ENCODE results near the gene YBX3. TPM values are rescaled to one million over a fixed set of nuclear protein-coding genes. Genes with fewer than 3 reads are reported as not detected.

The YBX3 gene
- total RNA-seq, 2 experiments from 2014 or later, result 38.4 to 46.4 TPM

DNA sequence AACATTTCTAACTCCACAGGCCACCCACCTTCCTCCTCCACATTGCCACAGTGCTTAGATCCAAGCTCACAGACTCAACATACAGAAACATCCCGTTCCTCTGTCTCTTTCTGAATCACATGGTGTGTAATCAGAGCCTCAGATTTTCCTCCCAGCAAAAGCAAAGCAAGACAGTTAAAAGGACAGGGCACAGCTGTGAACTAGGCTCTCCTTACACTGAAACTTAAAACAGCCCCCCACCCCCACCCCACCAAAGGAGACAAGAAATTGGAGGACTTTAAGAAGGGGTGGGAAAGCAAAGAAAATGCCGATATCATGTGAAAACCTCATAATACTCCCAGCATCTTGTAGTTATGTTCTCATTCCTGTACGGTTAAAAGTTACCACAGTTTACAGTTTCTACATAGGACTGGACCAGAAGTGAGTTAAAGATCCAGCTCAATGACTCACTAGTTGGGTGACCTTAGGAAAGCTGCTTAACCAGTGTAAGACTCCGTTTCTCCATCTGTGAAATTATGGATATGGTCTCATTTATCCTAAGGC lies 4.8 kb downstream of the YBX3 start:
- peaks cover 28% of the 10 kb centered on the region for H3K4me1 Mint-ChIP-seq
- H3K27me3 Mint-ChIP-seq, result peaks cover 23% of the 10 kb centered on the region
- no peak overlapping the region for H3K27ac Mint-ChIP-seq
- peaks cover 7% of the 10 kb centered on the region for H3K36me3 Mint-ChIP-seq (ENCODE audit: low read depth)
- CTCF ChIA-PET, result interaction anchor here (1.1 to 1.9 kb wide), 3 partner anchors 9 to 32 kb away, joined by 3 to 5 read pairs (median 4); no protein-coding TSS in a partner anchor
- no peak overlapping the region for H3K4me3 Mint-ChIP-seq
- H3K9me3 Mint-ChIP-seq, result no peaks in the 10 kb centered on the region
- POLR2A ChIA-PET, result interaction anchor here (0.8 to 1.8 kb wide), 2 partner anchors 453 to 505 kb away, joined by 3 to 6 read pairs; partner anchors contain the start of gene SMIM10L1
- no peak for DNase-seq

- H3K27me3 Mint-ChIP-seq, result peaks cover 21% of the 10 kb centered on the region
- no peaks in the 10 kb centered on the region for H3K9me3 Mint-ChIP-seq
- no peak overlapping the region for H3K4me3 Mint-ChIP-seq
- DNase-seq, result no peak
- peaks cover 11% of the 10 kb centered on the region for H3K36me3 Mint-ChIP-seq (ENCODE audit: low read depth)
- CTCF ChIA-PET, result no interaction called here
- no peak overlapping the region for H3K27ac Mint-ChIP-seq
- H3K4me1 Mint-ChIP-seq, result peaks cover 27% of the 10 kb centered on the region
- POLR2A ChIA-PET, result interaction anchor here (1.1 kb wide), 1 partner anchor 45 kb away, joined by 3 read pairs; no protein-coding TSS in a partner anchor
Measured at GRCh38 chr12:10717410-10717809, 5.7 kb downstream of the YBX3 start.

DNA sequence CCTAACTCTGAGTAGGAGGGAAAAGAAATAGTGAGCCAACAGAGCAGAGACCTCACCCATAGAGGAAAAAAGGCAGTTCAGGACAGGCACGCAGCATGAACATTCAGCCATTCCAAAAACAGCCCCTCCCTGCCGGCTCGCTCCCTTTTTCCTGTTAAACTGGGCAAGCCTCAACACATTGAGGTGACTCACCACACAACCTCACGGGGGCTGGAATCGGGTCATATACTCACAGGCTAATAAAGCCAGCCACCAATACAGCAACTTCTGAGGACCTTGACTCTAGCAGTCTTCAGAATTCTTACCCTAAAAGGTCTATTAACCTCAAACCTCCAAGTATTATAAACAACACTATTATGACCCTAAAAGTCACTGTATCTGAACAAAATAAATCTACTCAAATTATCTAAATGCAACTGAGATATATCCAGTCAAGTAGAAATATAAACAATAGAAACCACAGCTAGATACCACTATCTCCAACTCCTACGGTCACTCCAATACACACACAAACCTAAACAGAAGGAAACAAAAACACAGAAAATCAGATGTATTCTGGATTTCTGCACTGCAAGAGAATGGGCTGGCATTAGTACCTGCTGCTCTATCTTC lies 6.3 kb downstream of the YBX3 start:
- Mint-ChIP-seq H3K27ac (no peak overlapping the region), H3K4me3 (no peak overlapping the region), H3K27me3 (peaks cover 16% of the 10 kb centered on the region), H3K36me3 (ENCODE audit: low read depth) (peaks cover 16% of the 10 kb centered on the region), H3K9me3 (no peaks in the 10 kb centered on the region), H3K4me1 (peaks cover 21% of the 10 kb centered on the region)
- CTCF ChIA-PET, result no interaction called here
- POLR2A ChIA-PET, result interaction anchor here (1.1 kb wide), 1 partner anchor 45 kb away, joined by 3 read pairs; no protein-coding TSS in a partner anchor
- no peak for DNase-seq

- H3K9me3 Mint-ChIP-seq, result no peaks in the 10 kb centered on the region
- no peak overlapping the region for H3K4me3 Mint-ChIP-seq
- ChIA-PET CTCF (no interaction called here), POLR2A (no interaction called here)
- H3K27ac Mint-ChIP-seq, result no peak overlapping the region
- H3K4me1 Mint-ChIP-seq, result peaks cover 17% of the 10 kb centered on the region
- peaks cover 17% of the 10 kb centered on the region for H3K36me3 Mint-ChIP-seq (ENCODE audit: low read depth)
- no peak for DNase-seq
- H3K27me3 Mint-ChIP-seq, result peaks cover 14% of the 10 kb centered on the region
Measured at GRCh38 chr12:10716277-10716676, 6.8 kb downstream of the YBX3 start.

- Mint-ChIP-seq H3K9me3 (no peaks in the 10 kb centered on the region), H3K36me3 (ENCODE audit: low read depth) (peaks cover 17% of the 10 kb centered on the region), H3K27me3 (peaks cover 12% of the 10 kb centered on the region), H3K4me1 (peaks cover 10% of the 10 kb centered on the region), H3K4me3 (no peak overlapping the region), H3K27ac (no peak overlapping the region)
- ChIA-PET CTCF (no interaction called here), POLR2A (no interaction called here)
- DNase-seq, result no peak
Measured at GRCh38 chr12:10715491-10715890, 7.6 kb downstream of the YBX3 start.

GRCh38 chr12:10709808-10710207 lies 13.3 kb downstream of the YBX3 start:
- Mint-ChIP-seq H3K36me3 (ENCODE audit: low read depth) (peaks cover 28% of the 10 kb centered on the region), H3K4me3 (no peak overlapping the region), H3K9me3 (no peaks in the 10 kb centered on the region), H3K27ac (no peak overlapping the region), H3K27me3 (peaks cover 4% of the 10 kb centered on the region), H3K4me1 (no peaks in the 10 kb centered on the region)
- DNase-seq, result no peak
- ChIA-PET CTCF (no interaction called here), POLR2A (no interaction called here)

DNA sequence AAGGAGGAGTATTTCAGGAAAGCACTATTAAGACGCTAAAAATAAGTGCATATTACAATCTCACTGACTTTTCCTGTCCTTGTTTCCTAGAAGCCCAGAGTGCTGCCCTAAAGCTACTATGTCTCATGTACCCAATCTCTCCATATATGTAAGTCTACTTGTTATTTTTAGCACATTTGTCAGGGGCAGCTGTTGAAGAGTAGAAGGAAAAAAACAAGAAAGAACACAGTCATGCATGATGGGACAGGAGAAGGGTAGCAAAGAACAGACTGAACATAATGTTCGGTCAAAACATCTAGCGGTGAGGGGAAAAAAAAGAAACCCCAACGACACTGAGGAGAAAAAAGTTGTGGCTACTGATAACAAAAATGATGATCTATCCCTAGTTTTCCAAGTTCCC lies 14.3 kb downstream of the YBX3 start:
- Mint-ChIP-seq H3K27me3 (peaks cover 4% of the 10 kb centered on the region), H3K36me3 (ENCODE audit: low read depth) (peaks cover 33% of the 10 kb centered on the region), H3K27ac (no peak overlapping the region), H3K9me3 (no peaks in the 10 kb centered on the region), H3K4me3 (no peak overlapping the region), H3K4me1 (no peaks in the 10 kb centered on the region)
- ChIA-PET POLR2A (no interaction called here), CTCF (interaction anchor here (0.6 kb wide), 1 partner anchor 79 kb away, joined by 5 read pairs; no protein-coding TSS in a partner anchor)
- no peak for DNase-seq

DNA sequence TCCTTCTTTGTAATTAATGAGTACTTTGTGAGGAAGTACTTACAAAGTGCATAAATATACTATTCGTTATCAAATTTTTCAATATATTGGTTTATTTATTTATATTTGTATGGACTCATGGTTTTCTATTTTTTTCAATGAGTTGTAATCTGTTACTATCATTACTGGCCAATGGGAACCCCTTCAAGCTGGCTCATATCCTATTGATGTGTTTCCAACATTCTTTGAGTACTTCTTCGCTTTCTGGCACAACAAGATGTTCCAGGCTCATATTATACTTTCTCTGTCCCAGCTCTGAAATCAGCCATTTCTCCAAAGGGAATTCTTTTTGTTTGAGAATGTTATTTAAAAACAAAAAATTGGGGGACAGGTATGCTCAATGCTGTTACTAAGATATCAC lies 17.5 kb downstream of the YBX3 start:
- peaks cover 13% of the 10 kb centered on the region for H3K4me1 Mint-ChIP-seq
- POLR2A ChIA-PET, result no interaction called here
- no peak for DNase-seq
- H3K27me3 Mint-ChIP-seq, result no peaks in the 10 kb centered on the region
- peaks cover 28% of the 10 kb centered on the region for H3K36me3 Mint-ChIP-seq (ENCODE audit: low read depth)
- CTCF ChIA-PET, result no interaction called here
- H3K9me3 Mint-ChIP-seq, result no peaks in the 10 kb centered on the region
- H3K27ac Mint-ChIP-seq, result no peak overlapping the region
- H3K4me3 Mint-ChIP-seq, result no peak overlapping the region

GRCh38 chr12:10701843-10702242 lies 21.3 kb downstream of the YBX3 start:
- ChIA-PET CTCF (interaction anchor here (1.4 kb wide), 1 partner anchor 48 kb away, joined by 5 read pairs; no protein-coding TSS in a partner anchor), POLR2A (no interaction called here)
- Mint-ChIP-seq H3K4me3 (no peak overlapping the region), H3K9me3 (no peaks in the 10 kb centered on the region), H3K27ac (no peak overlapping the region), H3K27me3 (no peaks in the 10 kb centered on the region), H3K36me3 (ENCODE audit: low read depth) (peaks cover 25% of the 10 kb centered on the region), H3K4me1 (peaks cover 16% of the 10 kb centered on the region)
- DNase-seq, result no peak

DNA sequence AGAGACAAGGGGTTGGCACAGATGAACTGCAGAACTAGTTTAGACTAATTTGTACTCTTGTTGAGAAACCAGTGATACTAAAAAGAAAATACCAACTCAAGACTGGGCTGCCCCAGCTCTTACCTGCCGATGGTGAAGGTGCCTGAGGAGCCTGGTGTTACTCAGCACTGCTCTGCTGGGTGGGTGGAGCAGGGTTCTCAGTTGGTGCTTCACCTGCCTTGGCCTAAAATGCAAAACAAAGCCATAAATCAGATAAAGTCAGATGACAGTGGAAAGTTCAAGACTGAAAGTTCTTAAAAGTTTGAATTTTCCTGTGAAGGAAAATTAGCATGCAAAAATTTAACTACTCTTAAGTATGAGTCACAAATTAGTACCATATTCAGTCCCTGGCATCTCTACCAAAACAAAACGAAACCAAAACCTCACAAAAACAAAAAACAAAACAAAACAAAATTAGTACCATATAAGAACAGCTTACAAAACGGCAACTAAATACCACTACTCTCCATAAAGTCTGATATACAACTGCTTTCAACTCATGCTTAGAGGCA lies 21.9 kb downstream of the YBX3 start:
- Mint-ChIP-seq H3K27ac (peak overlapping the region; percentile 79), H3K9me3 (no peaks in the 10 kb centered on the region), H3K36me3 (ENCODE audit: low read depth) (peaks cover 25% of the 10 kb centered on the region), H3K4me1 (peaks cover 16% of the 10 kb centered on the region), H3K27me3 (no peaks in the 10 kb centered on the region), H3K4me3 (peak overlapping the region; percentile 47)
- CTCF ChIA-PET, result interaction anchor here (0.6 to 1.4 kb wide), 2 partner anchors 27 to 48 kb away, joined by 4 to 5 read pairs; no protein-coding TSS in a partner anchor
- POLR2A ChIA-PET, result interaction anchor here (1.2 kb wide), 1 partner anchor 19 kb away, joined by 3 read pairs; no protein-coding TSS in a partner anchor
- DNase-seq, result peak; percentile 21

DNA sequence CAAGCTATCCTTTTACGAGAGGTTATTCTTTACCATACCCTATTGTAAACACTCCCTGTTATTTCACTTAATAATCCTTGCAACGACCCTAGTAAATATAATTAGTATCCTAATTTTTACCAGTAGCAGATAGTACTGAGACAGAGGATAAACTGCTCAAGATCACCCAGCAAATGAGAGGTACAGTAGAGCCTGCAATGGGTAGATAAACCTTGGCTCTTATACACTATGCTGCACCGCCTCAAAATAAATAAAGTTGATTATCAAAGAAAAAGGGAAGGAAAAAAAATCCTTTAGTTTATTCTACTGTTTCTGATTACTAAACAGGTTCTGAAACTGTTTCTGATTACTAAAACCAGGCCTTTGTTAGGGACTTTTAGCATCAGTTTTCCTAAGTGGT lies 22.5 kb downstream of the YBX3 start:
- Mint-ChIP-seq H3K4me3 (no peak overlapping the region), H3K27me3 (no peaks in the 10 kb centered on the region), H3K4me1 (peaks cover 18% of the 10 kb centered on the region), H3K9me3 (no peaks in the 10 kb centered on the region), H3K27ac (peak overlapping the region; percentile 79), H3K36me3 (ENCODE audit: low read depth) (peaks cover 25% of the 10 kb centered on the region)
- DNase-seq, result no peak
- CTCF ChIA-PET, result interaction anchor here (0.6 kb wide), 1 partner anchor 26 kb away, joined by 4 read pairs; no protein-coding TSS in a partner anchor
- POLR2A ChIA-PET, result interaction anchor here (0.8 to 1.2 kb wide), 2 partner anchors 20 to 88 kb away, joined by 3 read pairs; no protein-coding TSS in a partner anchor

DNA sequence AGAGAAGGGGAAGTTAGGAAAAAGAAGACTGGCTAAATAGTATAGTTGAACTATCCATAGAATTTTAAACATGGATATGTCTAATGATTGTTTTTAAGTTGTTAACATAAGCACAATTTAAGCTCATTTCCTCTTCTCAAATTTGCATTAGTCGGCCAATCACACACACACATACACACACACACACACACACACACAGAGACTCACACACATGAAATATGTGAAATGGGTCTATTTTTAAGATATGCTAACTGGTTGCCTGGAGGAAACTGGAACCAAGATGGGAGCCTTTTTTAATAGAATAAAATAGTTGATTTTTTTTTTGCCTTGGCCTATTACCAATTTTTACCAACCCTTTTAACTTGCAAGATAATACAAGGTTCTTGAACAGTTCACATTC lies 25.3 kb downstream of the YBX3 start:
- H3K27me3 Mint-ChIP-seq, result no peaks in the 10 kb centered on the region
- H3K4me3 Mint-ChIP-seq, result no peak overlapping the region
- no peak for DNase-seq
- POLR2A ChIA-PET, result no interaction called here
- H3K27ac Mint-ChIP-seq, result no peak overlapping the region
- H3K36me3 Mint-ChIP-seq (ENCODE audit: low read depth), result peaks cover 20% of the 10 kb centered on the region
- peaks cover 20% of the 10 kb centered on the region for H3K4me1 Mint-ChIP-seq
- CTCF ChIA-PET, result interaction anchor here (1.4 kb wide), 1 partner anchor 127 kb away, joined by 3 read pairs; no protein-coding TSS in a partner anchor
- H3K9me3 Mint-ChIP-seq, result no peaks in the 10 kb centered on the region

DNA sequence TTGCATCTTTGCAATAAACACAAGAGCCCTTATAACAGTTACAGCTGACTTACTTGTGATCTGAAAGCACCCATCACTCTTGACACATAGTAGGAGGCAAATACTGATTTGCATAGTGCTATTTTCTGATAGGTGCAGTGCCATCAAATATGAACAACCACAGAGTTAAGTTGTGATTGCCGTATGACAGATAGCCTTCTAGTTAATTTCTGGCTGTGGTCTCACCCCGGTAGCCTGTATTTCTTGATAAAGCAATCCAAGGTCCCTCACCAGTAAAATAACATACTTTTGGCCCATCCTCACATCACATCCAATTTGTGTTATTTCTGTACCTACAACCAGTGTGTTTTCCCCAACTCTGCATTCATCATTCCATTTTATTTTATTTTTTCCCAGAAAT lies 26.0 kb downstream of the YBX3 start:
- Mint-ChIP-seq H3K4me1 (peaks cover 20% of the 10 kb centered on the region), H3K9me3 (no peaks in the 10 kb centered on the region), H3K27me3 (no peaks in the 10 kb centered on the region), H3K27ac (no peak overlapping the region), H3K36me3 (ENCODE audit: low read depth) (peaks cover 20% of the 10 kb centered on the region), H3K4me3 (no peak overlapping the region)
- ChIA-PET POLR2A (no interaction called here), CTCF (interaction anchor here (1.4 kb wide), 1 partner anchor 126 kb away, joined by 3 read pairs; no protein-coding TSS in a partner anchor)
- DNase-seq, result no peak
